MCF 10A (cell line): Measurements from ENCODE around the gene FOXP4. TPM values are rescaled to one million over a fixed set of nuclear protein-coding genes. Genes with fewer than 3 reads are reported as not detected.

Experiments used
- BruUV-seq: library from RNA; stranded (reverse); fragments of 400-500 nt; replicated peaks from 2 replicates; lab custom pipeline; 2021; lab: Mats Ljungman, UMichigan
- CTCF ChIA-PET: fragments of 300-600 bp; sonication (Branson Sonifier 250); formaldehyde crosslinking; extraction: SDS; loops from one replicate; lab custom pipeline; 2021; ENCODE audit warnings: antibody characterized with exemption, inconsistent platforms; lab: Yijun Ruan, JAX
- POLR2A ChIA-PET: fragments of 300-600, 350-650 bp; sonication (Branson Sonifier 250); formaldehyde crosslinking; extraction: SDS; loops from one replicate; lab custom pipeline; 2020; ENCODE audit warnings: antibody characterized with exemption, inconsistent platforms; lab: Yijun Ruan, JAX
- DNase-seq: peaks from one replicate; pipeline ENCODE4 v3.0.0-alpha.2; 2018; ENCODE audit not compliant: unreplicated experiment
- H3K27ac Mint-ChIP-seq: one replicate; pipeline ENCODE4 v1.8.0; 2022; ENCODE audit warnings: mild to moderate bottlenecking, low read depth, mixed read lengths; ENCODE audit not compliant: unreplicated experiment
- H3K27me3 Mint-ChIP-seq: one replicate; pipeline ENCODE4 v1.8.0; 2022; ENCODE audit warnings: mixed read lengths; ENCODE audit not compliant: insufficient read depth, unreplicated experiment
- H3K36me3 Mint-ChIP-seq: one replicate; pipeline ENCODE4 v1.8.0; 2022; ENCODE audit warnings: mild to moderate bottlenecking, moderate library complexity, mixed read lengths; ENCODE audit not compliant: insufficient read depth, unreplicated experiment
- H3K4me1 Mint-ChIP-seq: one replicate; pipeline ENCODE4 v1.8.0; 2022; ENCODE audit warnings: mixed read lengths; ENCODE audit not compliant: insufficient read depth, unreplicated experiment
- H3K4me3 Mint-ChIP-seq: one replicate; pipeline ENCODE4 v1.8.0; 2022; ENCODE audit warnings: mild to moderate bottlenecking, moderate library complexity, mixed read lengths; ENCODE audit not compliant: unreplicated experiment
- H3K9me3 Mint-ChIP-seq: one replicate; pipeline ENCODE4 v1.8.0; 2022; ENCODE audit warnings: mixed read lengths; ENCODE audit not compliant: unreplicated experiment
- intact Hi-C: fragments of 100-400 bp; cut with micrococcal nuclease; formaldehyde crosslinking; loops from 2 replicates; pipeline ENCODE4 v1.14.1; 2022
- total RNA-seq: library from RNA; stranded (reverse); gene quantifications from 2 replicates; pipeline ENCODE4 v1.2.3, GENCODE V29; 2022
- TF ChIP-seq, protein P1 (sequence below): fragments of 200-600 bp; IDR thresholded peaks from one replicate; pipeline ENCODE4 v1.8.0; 2022; ENCODE audit warnings: antibody characterized with exemption, mild to moderate bottlenecking; ENCODE audit not compliant: unreplicated experiment

FOXP4 gene
- total RNA-seq, 1 experiment from 2014 or later = 16.5 TPM

- H3K4me1 Mint-ChIP-seq = no peaks in the 10 kb centered on the region
- H3K9me3 Mint-ChIP-seq = no peaks in the 10 kb centered on the region
- CTCF ChIA-PET = interaction anchor here (0.7 to 12.2 kb wide), 6 partner anchors 96 to 280 kb away, joined by 3 to 139 read pairs (median 4); no protein-coding TSS in a partner anchor
- peaks cover 7% of the 10 kb centered on the region for H3K36me3 Mint-ChIP-seq
- no peaks in the 10 kb centered on the region for H3K27me3 Mint-ChIP-seq
- TF ChIP-seq, protein P1, sequence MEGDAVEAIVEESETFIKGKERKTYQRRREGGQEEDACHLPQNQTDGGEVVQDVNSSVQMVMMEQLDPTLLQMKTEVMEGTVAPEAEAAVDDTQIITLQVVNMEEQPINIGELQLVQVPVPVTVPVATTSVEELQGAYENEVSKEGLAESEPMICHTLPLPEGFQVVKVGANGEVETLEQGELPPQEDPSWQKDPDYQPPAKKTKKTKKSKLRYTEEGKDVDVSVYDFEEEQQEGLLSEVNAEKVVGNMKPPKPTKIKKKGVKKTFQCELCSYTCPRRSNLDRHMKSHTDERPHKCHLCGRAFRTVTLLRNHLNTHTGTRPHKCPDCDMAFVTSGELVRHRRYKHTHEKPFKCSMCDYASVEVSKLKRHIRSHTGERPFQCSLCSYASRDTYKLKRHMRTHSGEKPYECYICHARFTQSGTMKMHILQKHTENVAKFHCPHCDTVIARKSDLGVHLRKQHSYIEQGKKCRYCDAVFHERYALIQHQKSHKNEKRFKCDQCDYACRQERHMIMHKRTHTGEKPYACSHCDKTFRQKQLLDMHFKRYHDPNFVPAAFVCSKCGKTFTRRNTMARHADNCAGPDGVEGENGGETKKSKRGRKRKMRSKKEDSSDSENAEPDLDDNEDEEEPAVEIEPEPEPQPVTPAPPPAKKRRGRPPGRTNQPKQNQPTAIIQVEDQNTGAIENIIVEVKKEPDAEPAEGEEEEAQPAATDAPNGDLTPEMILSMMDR = no peak
- BruUV-seq = no TSS peak
- H3K4me3 Mint-ChIP-seq = no peak overlapping the region
- intact Hi-C loops = no loop called here
- no peak for DNase-seq
- H3K27ac Mint-ChIP-seq = no peak overlapping the region
- POLR2A ChIA-PET = no interaction called here
Observed at GRCh38 chr6:41587131-41587879, 41.1 kb downstream of the FOXP4 start.

DNA sequence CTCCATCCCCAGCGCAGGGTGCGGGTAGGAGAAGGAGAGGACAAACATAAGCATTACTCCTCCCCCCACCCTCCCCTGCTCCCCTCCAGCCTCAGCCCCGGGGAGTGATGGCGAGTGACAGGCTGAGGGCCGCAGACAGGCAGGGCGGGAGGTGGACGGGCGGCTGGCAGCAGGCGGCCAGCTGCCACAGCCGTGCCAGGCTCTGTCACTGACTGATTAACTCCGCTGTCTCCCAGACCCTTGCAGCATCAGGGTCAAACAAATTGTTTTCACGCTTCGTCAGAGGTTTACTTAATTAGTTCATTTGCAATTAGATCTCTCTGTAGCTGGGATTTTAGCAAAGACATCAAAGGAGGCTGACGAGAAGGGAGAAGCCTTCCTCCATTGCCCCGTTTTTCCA is 41.9 kb downstream of the FOXP4 start:
- no TSS peak for BruUV-seq
- Mint-ChIP-seq H3K4me1 (no peaks in the 10 kb centered on the region), H3K27ac (no peak overlapping the region), H3K27me3 (no peaks in the 10 kb centered on the region), H3K9me3 (no peaks in the 10 kb centered on the region), H3K36me3 (peaks cover 7% of the 10 kb centered on the region), H3K4me3 (no peak overlapping the region)
- ChIA-PET POLR2A (interaction anchor here (0.5 kb wide), 1 partner anchor 161 kb away, joined by 4 read pairs; no protein-coding TSS in a partner anchor), CTCF (interaction anchor here (0.5 to 12.2 kb wide), 7 partner anchors 36 to 220 kb away, joined by 3 to 139 read pairs (median 3); no protein-coding TSS in a partner anchor)
- no peak for DNase-seq
- TF ChIP-seq, protein P1 = no peak
- intact Hi-C loops = no loop called here

- H3K27ac Mint-ChIP-seq = no peak overlapping the region
Observed at GRCh38 chr6:41589223-41589622, 43.0 kb downstream of the FOXP4 start.

More at GRCh38 chr6:41589223-41589622, 43.0 kb downstream of the FOXP4 start:
- Mint-ChIP-seq H3K4me1 (no peaks in the 10 kb centered on the region), H3K4me3 (no peak overlapping the region), H3K36me3 (peaks cover 7% of the 10 kb centered on the region), H3K27me3 (no peaks in the 10 kb centered on the region), H3K9me3 (no peaks in the 10 kb centered on the region)
- DNase-seq = no peak
- ChIA-PET POLR2A (no interaction called here), CTCF (interaction anchor here (1.0 to 12.2 kb wide), 5 partner anchors 10 to 282 kb away, joined by 3 to 139 read pairs (median 4); no protein-coding TSS in a partner anchor)
- TF ChIP-seq, protein P1 = no peak
- no TSS peak for BruUV-seq
- intact Hi-C loops = no loop called here
